Measurements from ENCODE around the gene IFI30.
A peak's percentile ranks its signal among the peaks of the same experiment; 100 is the strongest.

The IFI30 gene

GRCh38 chr19:18171605-18172327 lies 1.8 kb upstream of the IFI30 start:
- peak; percentile 49 for DNase-seq

- DNase-seq: no peak
Observed at GRCh38 chr19:18172331-18173053, 1.1 kb upstream of the IFI30 start.

- peak; percentile 96 for DNase-seq
Observed at GRCh38 chr19:18173054-18173571, 500 bp upstream of the IFI30 start.

- DNase-seq: no peak
Observed at GRCh38 chr19:18174983-18175382, 1.4 kb downstream of the IFI30 start.

DNA sequence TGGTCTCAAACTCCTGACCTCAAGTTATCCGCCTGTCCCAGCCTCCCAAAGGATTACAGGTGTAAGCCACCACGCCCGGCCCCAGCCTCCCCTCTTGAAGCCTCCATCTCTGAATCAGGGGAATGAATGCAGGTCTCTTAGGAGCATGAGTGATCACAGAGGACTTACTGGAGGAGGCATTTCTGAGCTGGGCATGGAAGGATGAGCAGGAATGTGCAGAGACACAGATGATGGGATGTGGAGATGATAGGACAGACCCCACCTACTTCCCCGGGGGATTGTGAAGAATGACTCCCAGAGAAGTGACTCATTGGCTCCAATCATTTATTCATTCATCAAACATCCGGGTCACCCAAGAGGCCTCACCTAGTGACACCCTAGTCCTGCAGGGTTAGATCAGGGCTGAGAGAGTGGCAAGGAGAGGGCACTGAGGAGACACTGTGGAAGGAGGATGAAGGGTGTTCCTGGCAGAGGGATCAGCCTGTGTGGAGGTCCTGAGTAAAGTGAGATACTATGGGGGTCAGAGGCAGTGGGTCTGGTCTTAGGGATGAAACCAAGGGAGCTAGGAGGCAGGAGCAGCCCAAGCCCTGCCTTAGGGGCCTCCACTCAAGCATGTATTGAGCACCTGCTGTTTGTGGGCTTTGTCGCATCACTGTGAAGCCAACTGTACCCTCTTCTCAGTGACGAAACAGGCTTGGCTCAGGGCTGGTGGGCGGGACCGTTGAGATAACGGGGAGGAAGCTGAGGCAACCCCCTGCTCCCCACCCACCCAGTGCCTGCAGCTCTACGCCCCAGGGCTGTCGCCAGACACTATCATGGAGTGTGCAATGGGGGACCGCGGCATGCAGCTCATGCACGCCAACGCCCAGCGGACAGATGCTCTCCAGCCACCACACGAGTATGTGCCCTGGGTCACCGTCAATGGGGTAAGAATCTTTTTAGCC lies 3.0 kb downstream of the IFI30 start:
- DNase-seq: peak; percentile 40

- DNase-seq: no peak
Observed at GRCh38 chr19:18179957-18180356, 6.3 kb downstream of the IFI30 start.

- DNase-seq: no peak
Observed at GRCh38 chr19:18183529-18183928, 9.9 kb downstream of the IFI30 start.

GRCh38 chr19:18185538-18185937 lies 11.9 kb downstream of the IFI30 start:
- DNase-seq: no peak

DNA sequence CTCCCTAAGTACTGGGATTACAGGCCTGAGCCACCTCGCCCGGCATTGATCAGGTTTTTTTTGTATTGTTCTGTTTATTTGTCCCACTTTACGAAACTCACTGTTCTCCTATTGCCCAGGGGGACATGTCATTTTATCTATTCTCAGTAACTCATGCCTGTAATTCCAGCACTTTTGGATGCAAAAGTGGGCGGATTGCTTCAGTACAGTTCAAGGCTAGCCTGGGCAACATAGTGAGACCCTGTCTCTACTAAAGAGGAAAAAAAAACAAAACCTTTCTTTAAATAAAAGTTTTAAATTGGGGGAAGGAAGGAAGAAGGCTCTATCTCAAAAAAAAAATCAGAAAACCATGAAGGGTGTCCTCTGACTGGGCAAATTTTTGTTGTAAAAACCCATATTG lies 16.7 kb downstream of the IFI30 start:
- no peak for DNase-seq

DNA sequence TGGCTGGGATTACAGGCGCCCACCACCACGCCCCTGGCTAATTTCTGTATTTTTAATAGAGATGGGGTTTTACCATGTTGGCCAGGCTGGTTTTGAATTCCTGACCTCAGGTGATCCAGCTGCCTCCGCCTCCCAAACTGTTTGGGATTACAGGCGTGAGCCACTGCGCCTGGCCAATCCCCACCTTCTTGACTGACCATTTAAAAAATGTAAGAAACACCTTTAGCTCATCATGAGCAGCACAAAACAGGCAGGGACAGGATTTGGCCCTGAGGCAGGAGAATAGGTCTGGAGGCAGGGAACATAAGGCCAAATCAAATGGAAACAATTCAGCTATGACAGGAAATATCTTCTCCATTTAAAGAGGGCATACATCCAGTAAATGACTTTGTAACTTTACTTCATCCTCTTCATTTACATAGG lies 18.0 kb downstream of the IFI30 start:
- no peak for DNase-seq

DNA sequence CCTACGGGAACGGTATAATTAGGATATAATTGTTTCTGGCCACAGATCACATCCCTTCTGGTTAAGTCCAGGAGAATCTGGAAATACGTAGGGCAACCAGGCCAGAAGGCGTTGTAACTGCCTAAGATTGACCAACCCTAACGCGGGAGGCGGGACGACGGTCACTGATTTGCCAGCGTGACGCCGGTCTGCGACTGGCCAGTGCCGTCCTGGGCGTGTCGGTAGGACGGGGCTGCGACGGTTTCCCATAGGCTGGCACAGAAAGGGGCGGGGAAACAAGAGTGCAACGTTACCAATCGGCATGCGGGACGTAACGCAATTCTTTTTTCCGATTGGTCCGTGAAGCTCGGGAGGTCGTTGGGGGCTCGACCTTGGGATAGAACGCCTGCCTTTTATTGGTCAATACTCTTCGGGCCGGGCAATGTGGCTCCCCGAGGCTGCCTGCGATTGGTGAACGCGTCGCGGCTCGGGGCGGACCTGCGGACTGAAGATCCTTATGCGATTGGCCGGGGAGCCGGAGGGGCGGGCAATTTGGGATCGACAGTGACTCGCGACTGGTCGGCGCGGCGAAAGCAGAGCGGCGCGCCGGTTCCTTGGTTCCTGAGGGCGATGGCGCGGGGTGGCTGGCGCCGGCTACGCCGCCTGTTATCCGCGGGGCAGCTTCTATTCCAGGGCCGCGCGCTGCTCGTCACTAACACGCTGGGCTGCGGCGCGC lies 19.2 kb downstream of the IFI30 start, which contains the start of gene MPV17L2:
Gene MPV17L2, plus strand, starts transcription at position 546 of the 715 bp plus-strand sequence. Its CDS starts 64 bp downstream, at position 610.
- peak; percentile 100 for DNase-seq

DNA sequence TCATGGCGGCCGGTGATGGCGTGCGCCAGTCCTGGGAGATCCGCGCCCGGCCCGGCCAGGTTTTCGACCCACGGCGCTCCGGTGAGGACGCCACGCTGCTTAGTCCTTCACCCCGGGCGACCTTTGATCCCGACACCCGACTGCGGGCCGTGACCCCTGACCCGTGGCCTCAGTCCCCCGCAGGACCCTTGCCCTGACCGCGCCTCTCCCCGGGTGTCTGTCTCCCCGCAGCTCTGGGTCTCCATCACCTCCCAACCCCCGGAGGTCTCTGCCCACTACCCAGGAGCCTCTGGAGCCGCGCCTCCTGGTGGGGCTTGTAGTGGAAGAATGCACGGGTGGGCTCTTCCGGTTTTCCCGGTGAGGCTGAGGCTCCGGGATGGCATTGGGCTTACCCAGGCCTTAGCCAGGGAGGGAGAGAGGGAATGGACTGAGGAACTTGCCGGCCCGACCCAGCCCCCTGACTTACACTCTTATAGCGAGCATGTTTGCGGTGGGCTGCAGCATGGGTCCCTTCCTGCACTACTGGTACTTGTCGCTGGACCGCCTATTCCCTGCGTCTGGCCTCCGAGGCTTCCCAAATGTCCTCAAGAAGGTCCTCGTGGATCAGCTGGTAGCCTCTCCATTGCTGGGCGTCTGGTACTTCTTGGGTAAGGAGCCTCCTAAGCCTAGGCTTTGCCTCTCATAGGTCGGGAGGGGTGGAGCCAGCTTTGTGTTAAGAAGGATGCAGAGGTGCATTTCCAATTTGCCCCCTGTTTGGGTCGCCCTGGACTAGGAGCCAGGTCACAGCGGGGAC lies 20.0 kb downstream of the IFI30 start:
- DNase-seq: no peak

- no peak for DNase-seq
Observed at GRCh38 chr19:18194181-18194530, 20.5 kb downstream of the IFI30 start.

- no peak for DNase-seq
Observed at GRCh38 chr19:18194554-18195238, 21.1 kb downstream of the IFI30 start.

- DNase-seq: no peak
Observed at GRCh38 chr19:18196511-18196845, 22.9 kb downstream of the IFI30 start.

- DNase-seq: no peak
Observed at GRCh38 chr19:18197306-18197705, 23.7 kb downstream of the IFI30 start.

DNA sequence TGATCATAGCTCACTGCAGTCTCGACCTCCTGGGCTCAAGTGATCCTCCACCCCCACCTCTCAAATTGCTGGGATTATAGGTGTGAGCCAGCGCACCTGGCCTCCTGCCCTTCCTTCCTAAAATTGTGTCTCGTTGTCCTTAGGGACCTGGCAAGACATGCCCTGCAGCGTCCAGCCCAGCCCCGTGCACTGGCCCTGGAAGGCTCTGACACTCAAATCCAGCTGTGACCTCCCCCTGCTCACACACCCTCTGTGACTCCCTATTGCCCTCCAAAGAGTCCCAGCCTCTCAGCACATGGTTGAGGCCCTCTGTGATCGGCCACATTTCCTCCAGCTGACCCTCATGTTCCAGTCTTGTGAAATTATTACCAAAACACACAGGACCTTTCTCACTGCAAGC lies 24.3 kb downstream of the IFI30 start:
- DNase-seq: no peak

- DNase-seq: no peak
Observed at GRCh38 chr19:18198374-18198773, 24.8 kb downstream of the IFI30 start.

GRCh38 chr19:18202397-18202777 lies 28.8 kb downstream of the IFI30 start:
- DNase-seq: no peak

DNA sequence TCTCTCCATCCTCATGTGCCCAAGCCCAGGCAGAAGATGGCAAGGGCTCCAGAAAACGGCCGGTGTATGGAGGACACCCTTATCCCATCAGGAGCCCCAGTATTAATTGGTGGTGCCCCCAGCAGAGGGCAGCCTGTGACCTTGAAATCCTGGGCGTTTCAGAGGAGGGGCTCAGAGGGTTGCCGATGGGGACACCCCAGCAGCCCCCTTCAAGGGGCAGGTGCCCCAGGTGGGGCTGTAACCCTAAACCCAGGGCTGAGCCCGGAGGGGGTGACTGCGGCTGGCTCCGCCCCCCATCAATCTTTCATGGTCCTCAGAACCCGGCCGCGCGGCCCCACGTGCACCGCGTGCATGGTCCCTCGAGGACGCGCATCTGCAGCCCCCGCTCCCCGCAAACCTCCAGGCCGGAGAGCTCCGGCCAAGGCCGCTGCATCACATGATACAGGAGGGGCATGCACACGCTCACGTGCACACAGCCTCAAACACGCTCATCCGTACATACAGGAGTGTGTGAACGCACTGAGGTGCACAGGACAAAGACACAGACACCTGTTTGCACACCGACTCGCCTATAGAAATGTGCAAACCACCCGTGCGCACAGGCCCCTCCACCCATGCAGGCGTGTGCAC lies 29.3 kb downstream of the IFI30 start:
- DNase-seq: no peak

Data from inflammatory macrophage treated with lipopolysaccharide for 4 hours (primary cell).